OCI-LY3 (cell line): ENCODE results near the gene ZKSCAN3.

Experiments
- EZH2phosphoT487 ChIP-seq: fragments of 200-600 bp; shearing (Covaris generic); IDR thresholded peaks from 2 replicates; pipeline ENCODE4 v1.6.1; 2018; ENCODE audit warnings: antibody characterized with exemption, mixed run types, low read depth
- TF ChIP-seq, protein P1 (sequence below): fragments of 200-600, 300-600 bp; sonication (generic); IDR thresholded peaks from 2 replicates; pipeline ENCODE4 v1.5.1; 2014; ENCODE audit warnings: antibody characterized with exemption, low read length, low read depth

DNA sequence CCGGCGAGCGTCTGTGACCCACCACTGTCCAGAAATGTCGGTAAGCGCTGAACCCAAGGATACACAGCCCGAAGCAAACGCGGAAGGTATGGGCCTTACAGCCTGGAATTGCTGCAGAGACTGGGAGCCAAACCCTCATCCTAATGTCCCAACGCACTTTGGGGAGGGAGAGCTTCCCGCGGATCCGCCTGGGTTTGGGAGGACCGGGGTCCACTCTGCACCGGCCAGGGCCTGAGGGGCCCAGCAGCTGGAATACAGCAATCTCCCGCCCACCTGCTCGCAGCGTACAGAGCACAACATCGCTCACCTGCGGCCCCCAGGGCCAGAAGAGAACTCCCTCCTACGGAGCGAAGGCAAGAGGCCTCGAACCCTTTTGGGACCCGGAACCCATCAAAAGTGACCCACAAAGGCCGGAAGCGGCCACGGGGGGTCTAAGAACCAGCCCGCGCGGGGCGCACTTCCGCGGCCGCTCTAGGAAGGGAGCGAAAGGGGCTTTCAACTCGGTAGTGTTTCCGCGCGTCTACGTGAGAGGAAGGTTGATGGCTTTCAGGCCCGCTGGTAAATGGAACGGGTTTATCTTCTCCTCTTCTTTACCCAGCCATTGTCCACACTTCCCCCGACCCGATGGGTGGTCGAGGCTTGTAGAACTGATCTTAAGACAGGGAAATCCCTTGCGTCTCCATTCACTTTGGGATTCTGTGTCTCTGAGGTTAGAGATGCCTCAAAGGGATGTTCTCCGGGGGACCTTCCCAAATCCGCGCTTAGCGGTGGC is 49.8 kb downstream of the ZKSCAN3 start, which contains the start of gene ZSCAN12:
- TF ChIP-seq, protein P1, sequence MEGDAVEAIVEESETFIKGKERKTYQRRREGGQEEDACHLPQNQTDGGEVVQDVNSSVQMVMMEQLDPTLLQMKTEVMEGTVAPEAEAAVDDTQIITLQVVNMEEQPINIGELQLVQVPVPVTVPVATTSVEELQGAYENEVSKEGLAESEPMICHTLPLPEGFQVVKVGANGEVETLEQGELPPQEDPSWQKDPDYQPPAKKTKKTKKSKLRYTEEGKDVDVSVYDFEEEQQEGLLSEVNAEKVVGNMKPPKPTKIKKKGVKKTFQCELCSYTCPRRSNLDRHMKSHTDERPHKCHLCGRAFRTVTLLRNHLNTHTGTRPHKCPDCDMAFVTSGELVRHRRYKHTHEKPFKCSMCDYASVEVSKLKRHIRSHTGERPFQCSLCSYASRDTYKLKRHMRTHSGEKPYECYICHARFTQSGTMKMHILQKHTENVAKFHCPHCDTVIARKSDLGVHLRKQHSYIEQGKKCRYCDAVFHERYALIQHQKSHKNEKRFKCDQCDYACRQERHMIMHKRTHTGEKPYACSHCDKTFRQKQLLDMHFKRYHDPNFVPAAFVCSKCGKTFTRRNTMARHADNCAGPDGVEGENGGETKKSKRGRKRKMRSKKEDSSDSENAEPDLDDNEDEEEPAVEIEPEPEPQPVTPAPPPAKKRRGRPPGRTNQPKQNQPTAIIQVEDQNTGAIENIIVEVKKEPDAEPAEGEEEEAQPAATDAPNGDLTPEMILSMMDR, result peak; percentile 45
- TF ChIP-seq EZH2phosphoT487, result no peak
